ENCODE results near the gene SMIM1.

DNA sequence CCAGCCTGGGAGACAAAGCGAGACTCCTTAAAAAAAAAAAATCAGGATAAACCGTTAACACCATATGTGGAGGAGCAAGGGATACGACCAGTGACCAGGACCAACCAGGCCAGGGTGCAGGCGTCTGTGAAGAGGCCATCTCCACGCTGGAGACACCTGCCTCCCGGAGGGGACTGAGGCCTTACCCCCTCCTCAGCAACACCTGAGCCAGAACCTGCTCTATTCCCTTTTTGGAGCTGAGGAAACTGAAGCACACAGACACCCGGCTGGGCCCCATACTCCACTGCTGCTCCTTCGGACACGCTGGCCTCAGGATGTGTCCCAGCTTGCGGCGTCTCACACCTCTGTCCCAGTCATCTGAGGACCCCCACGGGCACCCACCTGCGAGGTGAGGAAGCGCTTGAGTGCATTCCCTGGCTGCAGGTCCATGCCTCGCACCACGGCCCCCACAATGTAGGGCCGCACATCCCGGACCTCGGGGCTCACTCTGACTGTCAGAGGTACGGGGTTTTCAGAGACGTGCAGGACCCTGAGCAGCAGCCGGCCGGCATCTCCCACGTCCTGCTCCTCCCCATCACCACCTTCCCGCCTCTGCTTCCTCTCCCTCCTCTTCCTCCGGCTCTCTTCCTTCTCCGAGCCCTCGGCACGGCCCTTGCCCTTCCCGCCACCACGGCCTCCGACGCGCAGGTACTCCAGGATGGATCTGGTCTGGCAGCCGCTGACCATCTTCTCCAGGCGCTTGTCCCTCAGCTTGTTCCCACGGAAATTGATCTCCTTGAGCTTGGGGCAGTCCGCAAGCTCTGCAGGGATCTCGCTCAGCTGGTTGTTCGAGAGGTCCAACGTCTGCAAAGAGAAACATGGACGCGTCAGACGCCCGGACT, 14.2 kb downstream of the SMIM1 start:
- TF ChIP-seq POLR2A (IDR thresholded peaks at IDR 0.05; ENCODE audit: low read length) (no peak), GATA1 (IDR thresholded peaks at IDR 0.05; ENCODE audit: low read depth, low read length) (no peak)
